Amygdala (tissue), 56 donors: ENCODE data around the gene ANTKMT.
"Not testable (repeated sequence)": the region's sequence is repeated elsewhere in the genome, so short reads cannot be mapped to it uniquely, and the experiment has no call there.

Experiments used
- DNase-seq, 56 donors: peaks; one replicate each; lab custom pipeline; 2025; lab: John Stamatoyannopoulos, UW

Gene ANTKMT

GRCh38 chr16:736936-737481, 16.1 kb downstream of the ANTKMT start:
- no peak for DNase-seq

DNA sequence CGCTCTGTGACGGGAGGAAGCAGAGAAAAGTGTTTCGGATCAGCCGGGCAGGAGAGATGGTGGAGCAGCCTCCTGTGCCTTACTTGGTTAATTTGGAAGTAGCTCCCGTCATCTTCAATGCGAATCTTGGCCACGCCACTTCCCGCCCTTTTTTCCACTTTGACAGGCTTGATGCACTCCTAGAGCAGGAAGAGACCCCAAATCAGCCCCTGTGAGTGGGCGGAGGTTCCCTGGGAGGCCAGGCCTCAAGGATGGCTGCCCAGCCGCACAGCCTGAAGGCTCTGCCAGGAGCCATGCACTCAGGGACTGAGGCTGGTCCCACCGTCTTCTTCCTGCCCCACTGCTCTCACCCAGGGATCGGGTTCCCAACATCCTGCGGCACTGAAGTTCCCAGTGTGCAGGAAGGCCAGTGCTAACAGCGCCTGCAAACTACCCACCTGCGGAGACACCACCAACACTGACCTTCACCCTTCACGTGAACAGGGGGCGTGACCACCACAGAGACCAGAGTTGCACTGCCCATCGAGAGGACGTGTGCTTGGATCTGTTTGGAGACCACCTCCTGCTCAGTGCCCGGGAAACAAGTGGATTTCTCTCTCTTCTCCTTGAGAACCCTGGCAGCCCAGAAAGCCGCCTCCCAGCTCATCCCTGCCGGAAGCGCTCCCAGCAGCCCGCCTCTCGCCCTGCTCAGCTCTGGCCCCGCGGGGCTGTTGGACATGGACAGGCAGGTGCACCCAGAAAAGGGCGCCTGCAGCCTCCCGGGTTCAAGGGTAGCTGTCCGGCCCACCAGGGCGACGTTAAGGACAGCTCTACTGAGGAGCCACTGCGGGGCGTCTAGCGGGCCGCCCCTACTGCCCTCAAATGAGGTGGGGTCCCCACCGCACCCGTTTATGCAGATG, 18.9 kb downstream of the ANTKMT start:
- no peak for DNase-seq

DNA sequence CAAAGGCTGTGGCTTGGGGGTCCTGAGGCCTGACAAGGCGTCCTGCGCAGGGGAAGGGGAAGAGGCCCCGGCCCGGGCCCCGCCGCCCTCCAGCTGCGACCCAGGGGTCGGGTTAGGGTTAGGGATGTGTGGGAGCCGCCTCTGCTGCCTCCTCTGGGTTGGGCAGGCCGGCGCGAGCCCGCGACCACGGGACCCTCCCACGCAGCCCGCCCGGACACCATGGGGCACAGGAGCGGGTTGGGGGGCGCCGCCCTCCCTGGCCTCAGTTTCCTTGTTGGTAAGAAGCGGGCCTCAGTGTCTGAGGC, 19.5 kb downstream of the ANTKMT start:
- DNase-seq, result no peak

DNA sequence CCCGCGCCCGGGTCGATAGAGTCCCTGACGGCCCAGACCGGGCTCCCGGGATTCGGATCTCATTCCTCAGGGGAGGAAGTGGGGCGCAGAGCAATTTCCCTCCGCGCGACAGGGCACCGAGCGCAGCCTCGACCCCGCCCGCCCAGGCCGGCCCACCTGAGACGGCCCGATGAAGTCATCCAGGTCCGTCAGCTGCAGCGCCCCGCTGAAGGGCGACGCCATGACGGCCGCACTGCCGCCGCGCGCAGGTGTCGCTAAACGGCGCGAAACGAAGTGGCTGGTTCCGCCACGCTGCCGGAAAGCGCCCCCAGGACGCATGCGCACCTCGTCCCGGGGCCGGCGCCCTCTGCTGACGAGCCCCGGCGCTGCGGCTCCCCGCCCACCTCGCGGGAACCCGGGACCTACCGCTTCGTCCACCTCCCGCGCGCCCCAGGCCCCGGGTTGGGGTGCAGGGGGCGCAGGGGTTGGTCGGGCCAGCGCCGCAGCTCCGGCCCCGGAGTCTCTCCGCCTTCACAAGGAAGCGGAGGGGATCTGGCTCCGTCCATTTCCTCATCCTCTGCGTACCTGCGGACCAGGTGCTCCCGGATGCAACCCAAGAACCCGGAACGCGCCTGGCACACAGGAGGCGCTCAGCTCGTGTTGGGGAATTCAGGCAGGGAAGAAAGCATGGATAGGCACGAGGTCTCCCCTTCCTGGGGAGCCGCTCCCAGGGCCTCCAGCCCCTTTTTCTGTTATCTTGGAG, 20.0 kb downstream of the ANTKMT start, which contains the start of gene CIAO3:
Gene CIAO3, minus strand, starts transcription at position 234 of the 742 bp plus-strand sequence. Its CDS starts 12 bp downstream, at position 222.
- DNase-seq, result peak in 55 of 56 donors; percentile 15 to 92 (median 74)

DNA sequence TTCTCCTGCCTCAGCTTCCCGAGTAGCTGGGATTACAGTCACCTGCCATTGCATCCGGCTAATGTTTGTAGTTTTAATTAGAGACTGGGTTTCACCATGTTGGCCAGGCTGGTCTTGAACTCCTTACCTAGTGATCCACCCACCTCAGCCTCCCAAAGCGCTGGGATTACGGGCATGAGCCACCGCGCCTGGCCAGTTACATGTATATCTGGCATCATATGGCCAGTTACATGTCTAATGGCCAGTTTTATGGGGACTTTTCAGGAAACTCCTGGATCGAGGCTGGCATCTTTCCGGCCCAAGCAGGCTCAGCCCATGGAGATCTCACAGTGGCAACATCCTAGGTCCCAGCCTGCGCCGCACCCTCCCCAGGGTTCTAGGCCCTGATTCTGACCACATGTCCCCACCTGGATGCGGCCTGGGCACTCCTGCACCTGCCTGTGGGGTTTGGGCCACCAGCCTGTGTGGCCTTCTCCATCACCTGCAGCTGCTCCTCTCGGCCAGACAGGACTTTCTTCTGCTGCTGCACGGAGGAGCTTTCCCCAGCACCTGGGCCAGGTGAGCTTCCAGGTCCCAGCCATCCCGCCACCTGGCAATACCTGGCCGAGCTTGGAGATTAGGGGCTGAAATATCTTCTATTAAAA, 21.2 kb downstream of the ANTKMT start:
- DNase-seq, result no peak

DNA sequence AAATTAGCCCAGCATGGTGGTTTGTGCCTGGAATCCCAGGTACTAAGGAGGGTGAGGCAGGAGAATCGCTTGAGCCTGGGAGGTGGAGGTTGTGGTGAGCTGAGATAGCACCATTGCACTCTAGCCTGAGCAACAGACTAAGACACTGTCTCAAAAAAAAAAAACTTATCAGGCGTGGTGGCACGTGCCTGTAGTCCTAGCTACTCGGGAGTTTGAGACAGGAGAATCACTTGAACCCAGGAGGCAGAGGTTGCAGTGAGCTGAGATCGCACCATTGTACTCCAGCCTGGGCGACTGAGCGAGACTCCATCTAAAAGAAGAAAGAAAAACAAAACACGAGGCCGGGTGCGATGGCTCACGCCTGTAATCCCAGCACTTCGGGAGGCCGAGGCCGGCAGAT, 21.9 kb downstream of the ANTKMT start:
- DNase-seq, result not testable (repeated sequence)

GRCh38 chr16:743794-744500, 23.0 kb downstream of the ANTKMT start:
- DNase-seq, result no peak

GRCh38 chr16:745739-746138, 24.8 kb downstream of the ANTKMT start:
- DNase-seq, result no peak

- DNase-seq, result no peak
Observed at GRCh38 chr16:746637-747036, 25.7 kb downstream of the ANTKMT start.

GRCh38 chr16:747978-748746, 27.2 kb downstream of the ANTKMT start:
- no peak for DNase-seq

- DNase-seq, result no peak
Observed at GRCh38 chr16:749010-749409, 28.1 kb downstream of the ANTKMT start.

DNA sequence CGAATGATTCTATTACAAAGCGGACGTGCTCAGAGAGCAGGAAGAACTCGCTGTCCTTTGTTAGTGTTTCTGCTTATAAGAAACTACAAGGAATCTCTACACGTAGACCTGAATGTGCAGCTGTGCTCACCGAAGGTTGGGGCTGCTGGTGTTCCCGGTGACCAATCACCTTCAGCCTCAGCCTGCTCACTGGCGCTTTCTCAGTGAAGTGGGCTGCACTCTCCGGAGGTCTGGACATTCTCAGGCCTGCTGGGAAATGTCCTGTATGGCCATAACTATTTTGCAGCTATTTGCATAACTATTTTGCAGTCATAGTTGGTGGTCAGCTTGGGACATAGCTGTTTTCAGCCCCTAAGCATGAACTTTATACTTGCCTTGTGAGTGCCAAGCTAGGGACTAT, 29.5 kb downstream of the ANTKMT start:
- DNase-seq, result no peak

DNA sequence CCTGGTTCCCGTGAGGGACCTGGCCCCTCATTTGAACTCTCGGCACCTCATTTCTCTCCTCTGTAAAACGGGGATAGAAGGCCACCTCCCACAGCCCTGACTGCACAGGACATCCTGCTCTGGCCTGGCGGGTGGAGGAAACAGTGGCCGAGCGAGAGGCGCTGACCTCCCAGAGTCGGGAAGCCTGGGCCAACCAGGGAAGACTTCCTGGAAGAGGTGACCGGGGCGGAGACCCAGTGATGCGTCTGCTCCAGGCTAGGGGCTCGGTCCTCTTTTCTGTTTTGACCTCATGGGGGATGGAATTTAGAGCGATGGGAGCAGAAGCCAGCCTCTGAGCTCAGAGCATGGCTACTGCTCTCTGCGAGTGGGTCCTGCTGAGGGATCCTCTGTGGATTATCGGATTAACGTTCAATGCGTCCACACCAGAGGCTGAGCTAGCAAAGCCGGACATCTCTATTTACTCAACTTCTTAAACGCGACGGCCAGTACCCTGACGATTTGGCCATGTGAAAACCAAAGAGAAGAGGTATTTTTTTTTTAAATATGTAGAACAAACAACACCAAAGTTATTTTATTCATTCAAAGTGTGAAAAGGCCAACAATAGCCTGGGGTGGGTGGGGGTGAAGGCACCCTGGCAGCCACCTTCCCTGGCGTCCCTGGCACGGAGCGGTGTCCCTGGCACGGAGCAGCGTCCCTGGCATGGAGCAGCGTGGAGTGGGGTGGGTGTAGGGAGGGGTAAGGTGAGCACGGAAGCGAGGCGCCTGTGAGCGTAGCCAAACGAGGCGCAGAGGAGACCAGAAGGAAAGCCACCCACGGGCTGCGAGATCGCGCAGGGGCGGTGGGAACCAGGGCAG, 30.4 kb downstream of the ANTKMT start:
- DNase-seq, result peak in 14 of 56 donors; percentile 2 to 42 (median 26)

DNA sequence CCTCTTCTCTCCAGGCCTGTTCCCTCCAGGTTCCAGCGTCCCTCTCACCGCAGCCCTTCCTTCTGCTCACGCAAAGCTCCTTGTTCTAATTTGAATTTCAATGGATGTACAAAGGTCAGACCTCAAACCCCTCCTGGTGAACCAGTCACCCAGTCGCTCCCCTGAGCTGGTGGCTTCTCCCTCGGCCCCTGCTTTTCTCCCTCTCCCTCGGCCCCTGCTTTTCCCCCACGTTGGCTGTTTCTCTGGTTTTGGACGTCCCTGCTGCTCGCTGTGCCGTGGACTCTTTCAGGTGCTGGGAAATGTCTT, 31.0 kb downstream of the ANTKMT start:
- no peak for DNase-seq

DNA sequence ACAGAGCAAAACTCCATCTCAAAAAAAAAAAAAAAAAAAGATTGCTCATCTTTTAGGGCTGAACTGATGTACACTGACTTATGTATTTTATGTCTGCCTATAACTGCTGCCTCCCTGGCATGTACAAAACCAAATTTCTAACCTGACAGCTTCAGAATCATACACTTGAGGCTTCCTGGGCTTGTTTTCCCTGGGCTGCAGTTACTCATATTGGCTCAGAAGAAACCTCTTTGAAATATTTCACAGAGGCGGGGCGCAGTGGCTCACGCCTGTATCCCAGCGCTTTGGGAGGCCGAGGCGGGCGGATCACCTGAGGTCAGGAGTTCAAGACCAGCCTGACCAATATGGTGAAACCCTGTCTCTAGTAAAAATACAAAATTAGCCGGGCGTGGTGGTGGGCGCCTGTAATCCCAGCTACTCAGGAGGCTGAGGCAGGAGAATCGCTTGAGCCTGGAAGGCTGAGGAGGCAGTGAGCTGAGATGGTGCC, 33.2 kb downstream of the ANTKMT start:
- not testable (repeated sequence) for DNase-seq

- peak in 1 of 56 donors; percentile 4 for DNase-seq
Observed at GRCh38 chr16:754656-755055, 33.7 kb downstream of the ANTKMT start.

DNA sequence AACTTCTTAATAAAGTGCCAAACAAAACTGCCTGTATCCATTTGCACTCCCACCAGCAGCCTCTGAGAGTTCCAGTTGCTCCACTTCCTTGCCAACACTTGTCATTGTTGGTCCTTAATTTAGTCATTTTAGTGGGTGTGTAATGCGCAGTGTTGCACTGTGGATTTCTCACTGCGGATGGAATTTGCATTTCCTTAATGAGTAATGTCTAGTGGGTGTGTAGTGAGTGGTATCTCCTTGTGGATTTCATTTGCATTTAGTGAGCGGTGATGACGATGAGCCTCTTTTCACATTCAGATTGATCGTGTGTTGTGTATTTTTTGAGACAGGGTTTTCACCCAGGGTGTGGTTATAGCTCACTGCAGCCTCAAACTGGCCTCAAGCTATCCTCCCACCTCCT, 35.5 kb downstream of the ANTKMT start:
- DNase-seq, result no peak

DNA sequence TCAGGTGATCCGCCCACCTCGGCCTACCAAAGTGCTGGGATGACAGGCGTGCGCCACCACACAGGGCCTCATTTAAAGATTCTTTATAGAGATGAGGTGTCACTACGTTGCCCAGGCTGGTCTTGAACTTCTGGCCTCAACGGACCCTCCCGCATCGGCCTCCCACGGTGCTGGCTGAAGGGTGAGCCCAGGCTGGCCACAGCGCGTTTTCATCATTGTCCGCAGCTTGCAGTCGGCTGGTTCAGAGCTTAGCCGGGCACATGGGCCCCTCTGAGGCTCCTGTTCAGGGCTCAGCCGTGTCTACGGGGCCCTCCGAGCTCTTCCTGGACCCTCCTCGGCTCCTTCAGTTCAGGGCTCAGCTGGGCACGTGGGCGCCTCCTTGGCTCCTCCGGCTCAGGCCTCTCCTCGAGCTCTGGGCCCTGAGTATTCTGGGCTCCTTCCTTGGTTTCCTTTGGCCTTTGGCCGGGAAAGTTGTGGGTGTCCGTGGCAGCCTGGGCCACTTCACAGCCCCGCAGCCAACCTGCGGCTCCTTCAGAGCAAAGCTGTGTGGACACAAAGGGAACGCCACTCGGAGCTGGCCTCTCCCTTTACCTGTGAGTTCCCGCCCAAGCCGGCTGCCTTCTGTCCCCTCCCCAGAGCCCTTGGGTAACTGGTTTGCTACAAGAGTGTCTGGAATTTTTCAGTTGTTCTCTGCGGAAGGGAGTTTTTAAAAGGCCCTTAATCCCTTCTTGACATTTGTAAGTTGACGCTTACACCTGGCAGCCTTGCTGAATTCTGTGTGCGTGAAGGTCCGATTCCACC, 38.4 kb downstream of the ANTKMT start:
- DNase-seq, result no peak
